ENCODE results near the gene PCNX4. TPM values are rescaled to one million over a fixed set of nuclear protein-coding genes. Genes with fewer than 3 reads are reported as not detected.

Gene PCNX4
- total RNA-seq, 1 experiment from 2014 or later = 35.5 TPM

- Histone ChIP-seq H3K27me3 (ENCODE audit: control insufficient read depth, insufficient read depth, low read length) (no peaks in the 10 kb centered on the region), H3K36me3 (replicated peaks; ENCODE audit: control insufficient read depth, insufficient read depth, low read length) (no peaks in the 10 kb centered on the region), H3K4me3 (ENCODE audit: insufficient read depth, low read depth, low read length) (no peak overlapping the region)
- DNase-seq = no peak
Observed at GRCh38 chr14:60133487-60133886, 41.8 kb downstream of the PCNX4 start.

GRCh38 chr14:60134702-60135101 is 43.0 kb downstream of the PCNX4 start:
- no peak for DNase-seq
- H3K4me3 ChIP-seq (ENCODE audit: insufficient read depth, low read depth, low read length) = no peak overlapping the region
- no peaks in the 10 kb centered on the region for H3K27me3 ChIP-seq (ENCODE audit: control insufficient read depth, insufficient read depth, low read length)
- no peaks in the 10 kb centered on the region for H3K36me3 ChIP-seq (replicated peaks; ENCODE audit: control insufficient read depth, insufficient read depth, low read length)

GRCh38 chr14:60151715-60152114 is 60.0 kb downstream of the PCNX4 start:
- H3K4me3 ChIP-seq (ENCODE audit: insufficient read depth, low read depth, low read length) = no peak overlapping the region
- no peaks in the 10 kb centered on the region; the same call in none of the 2 replicates for H3K36me3 ChIP-seq (replicated peaks; ENCODE audit: control insufficient read depth, insufficient read depth, low read length)
- no peaks in the 10 kb centered on the region for H3K27me3 ChIP-seq (ENCODE audit: control insufficient read depth, insufficient read depth, low read length)
- no peak for DNase-seq

GRCh38 chr14:60153991-60154390 is 62.3 kb downstream of the PCNX4 start:
- no peaks in the 10 kb centered on the region; the same call in none of the 2 replicates for H3K36me3 ChIP-seq (replicated peaks; ENCODE audit: control insufficient read depth, insufficient read depth, low read length)
- DNase-seq = no peak
- no peaks in the 10 kb centered on the region for H3K27me3 ChIP-seq (ENCODE audit: control insufficient read depth, insufficient read depth, low read length)
- H3K4me3 ChIP-seq (ENCODE audit: insufficient read depth, low read depth, low read length) = no peak overlapping the region

- Histone ChIP-seq H3K4me3 (ENCODE audit: insufficient read depth, low read depth, low read length) (no peak overlapping the region), H3K36me3 (replicated peaks; ENCODE audit: control insufficient read depth, insufficient read depth, low read length) (no peaks in the 10 kb centered on the region; the same call in none of the 2 replicates), H3K27me3 (ENCODE audit: control insufficient read depth, insufficient read depth, low read length) (no peaks in the 10 kb centered on the region)
- DNase-seq = no peak
Observed at GRCh38 chr14:60154671-60155070, 62.9 kb downstream of the PCNX4 start.

GRCh38 chr14:60160422-60160821 is 68.7 kb downstream of the PCNX4 start:
- no peak for DNase-seq
- no peaks in the 10 kb centered on the region; the same call in 1 of the 2 replicates for H3K27me3 ChIP-seq (ENCODE audit: control insufficient read depth, insufficient read depth, low read length)
- no peaks in the 10 kb centered on the region for H3K36me3 ChIP-seq (replicated peaks; ENCODE audit: control insufficient read depth, insufficient read depth, low read length)
- H3K4me3 ChIP-seq (ENCODE audit: insufficient read depth, low read depth, low read length) = no peak overlapping the region

- H3K27me3 ChIP-seq (ENCODE audit: control insufficient read depth, insufficient read depth, low read length) = no peaks in the 10 kb centered on the region; the same call in 1 of the 2 replicates
- H3K36me3 ChIP-seq (replicated peaks; ENCODE audit: control insufficient read depth, insufficient read depth, low read length) = no peaks in the 10 kb centered on the region
- DNase-seq = peak; percentile 16
- no peak overlapping the region for H3K4me3 ChIP-seq (ENCODE audit: insufficient read depth, low read depth, low read length)
Observed at GRCh38 chr14:60161196-60162107, 69.7 kb downstream of the PCNX4 start.

- no peaks in the 10 kb centered on the region; the same call in 1 of the 2 replicates for H3K27me3 ChIP-seq (ENCODE audit: control insufficient read depth, insufficient read depth, low read length)
- no peak overlapping the region for H3K4me3 ChIP-seq (ENCODE audit: insufficient read depth, low read depth, low read length)
- peak; percentile 31 for DNase-seq
- H3K36me3 ChIP-seq (replicated peaks; ENCODE audit: control insufficient read depth, insufficient read depth, low read length) = no peaks in the 10 kb centered on the region
Observed at GRCh38 chr14:60163693-60164092, 72.0 kb downstream of the PCNX4 start.

- Histone ChIP-seq H3K27me3 (ENCODE audit: control insufficient read depth, insufficient read depth, low read length) (no peaks in the 10 kb centered on the region; the same call in 1 of the 2 replicates), H3K36me3 (replicated peaks; ENCODE audit: control insufficient read depth, insufficient read depth, low read length) (no peaks in the 10 kb centered on the region), H3K4me3 (ENCODE audit: insufficient read depth, low read depth, low read length) (peak overlapping the region; percentile 79)
- no peak for DNase-seq
Observed at GRCh38 chr14:60164404-60164711, 72.6 kb downstream of the PCNX4 start.

GRCh38 chr14:60164712-60165546 is 73.2 kb downstream of the PCNX4 start, which contains the start of gene DHRS7:
DHRS7 (minus strand) TSS chr14:60165398; CDS start chr14:60165309, 89 bp downstream.
- peak within 1 kb of the TSS; percentile 79 for H3K4me3 ChIP-seq (ENCODE audit: insufficient read depth, low read depth, low read length)

GRCh38 chr14:60165547-60165876 is 73.8 kb downstream of the PCNX4 start:
- H3K27me3 ChIP-seq (ENCODE audit: control insufficient read depth, insufficient read depth, low read length) = no peaks in the 10 kb centered on the region; the same call in 1 of the 2 replicates
- no peaks in the 10 kb centered on the region for H3K36me3 ChIP-seq (replicated peaks; ENCODE audit: control insufficient read depth, insufficient read depth, low read length)
- DNase-seq = no peak
- H3K4me3 ChIP-seq (ENCODE audit: insufficient read depth, low read depth, low read length) = peak overlapping the region; percentile 79

More at GRCh38 chr14:60164712-60165546, 73.2 kb downstream of the PCNX4 start, which contains the start of gene DHRS7:
- peak; percentile 90 for DNase-seq
- Histone ChIP-seq H3K36me3 (replicated peaks; ENCODE audit: control insufficient read depth, insufficient read depth, low read length) (no peaks in the 10 kb centered on the region), H3K27me3 (ENCODE audit: control insufficient read depth, insufficient read depth, low read length) (no peaks in the 10 kb centered on the region; the same call in 1 of the 2 replicates)

- H3K4me3 ChIP-seq (ENCODE audit: insufficient read depth, low read depth, low read length) = no peak overlapping the region
- no peaks in the 10 kb centered on the region for H3K36me3 ChIP-seq (replicated peaks; ENCODE audit: control insufficient read depth, insufficient read depth, low read length)
- no peaks in the 10 kb centered on the region; the same call in 1 of the 2 replicates for H3K27me3 ChIP-seq (ENCODE audit: control insufficient read depth, insufficient read depth, low read length)
- no peak for DNase-seq
Observed at GRCh38 chr14:60166142-60166541, 74.4 kb downstream of the PCNX4 start.

GRCh38 chr14:60169722-60170121 is 78.0 kb downstream of the PCNX4 start:
- Histone ChIP-seq H3K4me3 (ENCODE audit: insufficient read depth, low read depth, low read length) (no peak overlapping the region), H3K27me3 (ENCODE audit: control insufficient read depth, insufficient read depth, low read length) (no peaks in the 10 kb centered on the region; the same call in 1 of the 2 replicates), H3K36me3 (replicated peaks; ENCODE audit: control insufficient read depth, insufficient read depth, low read length) (no peaks in the 10 kb centered on the region)
- no peak for DNase-seq

GRCh38 chr14:60170948-60171347 is 79.2 kb downstream of the PCNX4 start:
- no peak for DNase-seq
- H3K27me3 ChIP-seq (ENCODE audit: control insufficient read depth, insufficient read depth, low read length) = no peaks in the 10 kb centered on the region
- no peak overlapping the region for H3K4me3 ChIP-seq (ENCODE audit: insufficient read depth, low read depth, low read length)

More at GRCh38 chr14:60170948-60171347, 79.2 kb downstream of the PCNX4 start:
- no peaks in the 10 kb centered on the region for H3K36me3 ChIP-seq (replicated peaks; ENCODE audit: control insufficient read depth, insufficient read depth, low read length)

Measured in H7 (cell line).